Left forelimb (tissue), 1 donor: ENCODE data around the gene EGFLAM.
"Not testable (repeated sequence)": the region's sequence is repeated elsewhere in the genome, so short reads cannot be mapped to it uniquely, and the experiment has no call there.

Experiments
- DNase-seq: peaks from one replicate; pipeline ENCODE4 v3.0.0-alpha.2; 2018; ENCODE audit warnings: low spot score

The EGFLAM gene

GRCh38 chr5:38375423-38375822 is 117.1 kb downstream of the EGFLAM start:
- no peak for DNase-seq

- no peak for DNase-seq
These were observed 118.0 kb downstream of the EGFLAM start for GRCh38 chr5:38376404-38376803.

- DNase-seq = no peak
These were observed 120.2 kb downstream of the EGFLAM start for GRCh38 chr5:38378579-38378978.

GRCh38 chr5:38379350-38379937 is 121.1 kb downstream of the EGFLAM start:
- DNase-seq = no peak

GRCh38 chr5:38380537-38380936 is 122.2 kb downstream of the EGFLAM start:
- DNase-seq = no peak

GRCh38 chr5:38381361-38381760 is 123.0 kb downstream of the EGFLAM start:
- no peak for DNase-seq

- no peak for DNase-seq
These were observed 124.5 kb downstream of the EGFLAM start for GRCh38 chr5:38382898-38383297.

GRCh38 chr5:38383701-38384100 is 125.3 kb downstream of the EGFLAM start:
- DNase-seq = no peak

GRCh38 chr5:38384396-38384795 is 126.0 kb downstream of the EGFLAM start:
- no peak for DNase-seq

GRCh38 chr5:38387161-38387560 is 128.8 kb downstream of the EGFLAM start:
- DNase-seq = no peak

GRCh38 chr5:38393636-38394035 is 135.3 kb downstream of the EGFLAM start:
- DNase-seq = no peak

- no peak for DNase-seq
These were observed 138.4 kb downstream of the EGFLAM start for GRCh38 chr5:38396766-38397165.

- DNase-seq = no peak
These were observed 142.0 kb downstream of the EGFLAM start for GRCh38 chr5:38400365-38400764.

GRCh38 chr5:38401145-38401544 is 142.8 kb downstream of the EGFLAM start:
- DNase-seq = no peak

GRCh38 chr5:38403406-38403805 is 145.0 kb downstream of the EGFLAM start:
- no peak for DNase-seq

GRCh38 chr5:38403877-38404635 is 145.7 kb downstream of the EGFLAM start:
- no peak for DNase-seq

GRCh38 chr5:38404667-38405276 is 146.4 kb downstream of the EGFLAM start:
- no peak for DNase-seq

GRCh38 chr5:38408446-38409198 is 150.3 kb downstream of the EGFLAM start:
- no peak for DNase-seq

GRCh38 chr5:38410304-38410990 is 152.1 kb downstream of the EGFLAM start:
- DNase-seq = no peak

GRCh38 chr5:38413696-38414095 is 155.3 kb downstream of the EGFLAM start:
- DNase-seq = no peak

- DNase-seq = no peak
These were observed 156.0 kb downstream of the EGFLAM start for GRCh38 chr5:38414348-38414747.

GRCh38 chr5:38415772-38416171 is 157.4 kb downstream of the EGFLAM start:
- DNase-seq = not testable (repeated sequence)
